Mesendoderm (in vitro differentiated cells): Measurements from ENCODE around the gene HMCN2.

Experiments used
- DNase-seq: peaks from one replicate; pipeline ENCODE4 v3.0.0; 2013
- H2AK5ac ChIP-seq: 2 replicates; pipeline ENCODE4 v1.6.1; 2013; ENCODE audit warnings: low read length, inconsistent platforms
- H2BK120ac ChIP-seq: 2 replicates; pipeline ENCODE4 v1.6.1; 2013; ENCODE audit warnings: low read depth, mild to moderate bottlenecking, low read length, moderate library complexity, mixed read lengths
- H2BK15ac ChIP-seq: replicated peaks from 2 replicates; pipeline ENCODE4 v1.6.1; 2013; ENCODE audit warnings: low read depth, mild to moderate bottlenecking, moderate library complexity
- H2BK5ac ChIP-seq: 2 replicates; pipeline ENCODE4 v1.6.1; 2013; ENCODE audit warnings: low read length, inconsistent platforms
- H3K18ac ChIP-seq: 2 replicates; pipeline ENCODE4 v1.6.1; 2013; ENCODE audit warnings: mild to moderate bottlenecking, low read length, mixed read lengths
- H3K23ac ChIP-seq: one replicate; pipeline ENCODE4 v1.6.1; 2013; ENCODE audit warnings: low read length
- H3K27ac ChIP-seq: 2 replicates; pipeline ENCODE4 v1.5.1; 2013; ENCODE audit warnings: low read depth, mild to moderate bottlenecking, inconsistent platforms, low read length, moderate library complexity
- H3K27me3 ChIP-seq: 2 replicates; pipeline ENCODE4 v1.6.1; 2013; ENCODE audit warnings: low read length, control low read depth, mild to moderate bottlenecking, inconsistent platforms; ENCODE audit not compliant: insufficient read depth, poor library complexity
- H3K36me3 ChIP-seq: 2 replicates; pipeline ENCODE4 v1.6.1; 2013; ENCODE audit warnings: low read length, inconsistent platforms; ENCODE audit not compliant: control insufficient read depth, insufficient read depth
- H3K4ac ChIP-seq: one replicate; pipeline ENCODE4 v1.6.1; 2013; ENCODE audit warnings: low read depth, mild to moderate bottlenecking, low read length, moderate library complexity
- H3K4me1 ChIP-seq: 2 replicates; pipeline ENCODE4 v1.6.1; 2013; ENCODE audit warnings: low read depth, low read length, inconsistent platforms; ENCODE audit not compliant: control insufficient read depth
- H3K4me2 ChIP-seq: 2 replicates; pipeline ENCODE4 v1.6.1; 2013; ENCODE audit warnings: low read length
- H3K4me3 ChIP-seq: 2 replicates; pipeline ENCODE4 v1.5.1; 2013; ENCODE audit warnings: mild to moderate bottlenecking, low read length
- H3K56ac ChIP-seq: one replicate; pipeline ENCODE4 v1.6.1; 2013; ENCODE audit warnings: low read length
- H3K79me1 ChIP-seq: 2 replicates; pipeline ENCODE4 v1.6.1; 2013; ENCODE audit warnings: low read length, inconsistent platforms
- H3K79me2 ChIP-seq: 2 replicates; pipeline ENCODE4 v1.6.1; 2013; ENCODE audit warnings: mild to moderate bottlenecking, low read length; ENCODE audit not compliant: control insufficient read depth, insufficient read depth
- H3K9ac ChIP-seq: 2 replicates; pipeline ENCODE4 v1.6.1; 2013; ENCODE audit warnings: low read length, inconsistent platforms
- H4K5ac ChIP-seq: one replicate; pipeline ENCODE4 v1.6.1; 2013; ENCODE audit warnings: low read length
- H4K8ac ChIP-seq: one replicate; pipeline ENCODE4 v1.6.1; 2013; ENCODE audit warnings: low read depth, mild to moderate bottlenecking, control low read depth, low read length, moderate library complexity
- WGBS: extraction: QIAGEN DNeasy Blood & Tissue Kit; methylation state at CpG from one replicate; pipeline ENCODE4 v1.1.7; 2013; ENCODE audit warnings: low lambda C conversion rate, missing lambda C conversion rate; ENCODE audit not compliant: insufficient coverage; ENCODE audit errors: extremely low coverage; 5-methylcytosine and 5-hydroxymethylcytosine counted together

The HMCN2 gene

GRCh38 chr9:130462685-130463540 lies 197.4 kb downstream of the HMCN2 start:
- Histone ChIP-seq H2BK120ac (no peak overlapping the region), H3K4me3 (no peak overlapping the region), H3K27me3 (no peaks in the 10 kb centered on the region), H2BK15ac (no peak overlapping the region), H3K23ac (no peak overlapping the region), H3K4me1 (no peaks in the 10 kb centered on the region), H3K27ac (no peak overlapping the region), H3K36me3 (no peaks in the 10 kb centered on the region), H4K8ac (no peak overlapping the region), H3K79me2 (no peaks in the 10 kb centered on the region), H3K79me1 (no peaks in the 10 kb centered on the region), H4K5ac (no peak overlapping the region), H2BK5ac (no peak overlapping the region), H3K9ac (no peak overlapping the region), H3K56ac (no peak overlapping the region), H2AK5ac (no peak overlapping the region), H3K4me2 (no peak overlapping the region), H3K18ac (no peak overlapping the region), H3K4ac (no peak overlapping the region)
- DNase-seq, result no peak
- no CpG with 5 or more reads among the region's 27 CpGs for WGBS

GRCh38 chr9:130463763-130464745 lies 198.5 kb downstream of the HMCN2 start:
- no peak overlapping the region for H3K23ac ChIP-seq
- no peak overlapping the region for H2BK120ac ChIP-seq
- H3K9ac ChIP-seq, result no peak overlapping the region
- H3K27me3 ChIP-seq, result no peaks in the 10 kb centered on the region
- H4K8ac ChIP-seq, result no peak overlapping the region
- no peak overlapping the region for H2BK15ac ChIP-seq
- no peaks in the 10 kb centered on the region for H3K4me1 ChIP-seq
- no peak overlapping the region for H2BK5ac ChIP-seq
- no peak overlapping the region for H3K4me2 ChIP-seq
- H3K4ac ChIP-seq, result no peak overlapping the region
- no peak overlapping the region for H3K18ac ChIP-seq
- no peak overlapping the region for H2AK5ac ChIP-seq
- no peaks in the 10 kb centered on the region for H3K79me2 ChIP-seq
- no peak overlapping the region for H3K27ac ChIP-seq
- H3K79me1 ChIP-seq, result no peaks in the 10 kb centered on the region
- H3K4me3 ChIP-seq, result no peak overlapping the region
- no peak for DNase-seq
- WGBS, result no CpG with 5 or more reads among the region's 22 CpGs
- no peak overlapping the region for H4K5ac ChIP-seq
- H3K36me3 ChIP-seq, result no peaks in the 10 kb centered on the region
- no peak overlapping the region for H3K56ac ChIP-seq

- Histone ChIP-seq H3K79me1 (no peaks in the 10 kb centered on the region), H3K4ac (no peak overlapping the region), H3K18ac (no peak overlapping the region), H2BK15ac (no peak overlapping the region), H3K4me2 (no peak overlapping the region), H3K4me1 (no peaks in the 10 kb centered on the region), H3K4me3 (no peak overlapping the region), H4K8ac (no peak overlapping the region), H4K5ac (no peak overlapping the region), H2BK120ac (no peak overlapping the region), H3K23ac (no peak overlapping the region), H3K36me3 (no peaks in the 10 kb centered on the region), H2AK5ac (no peak overlapping the region), H3K27ac (no peak overlapping the region), H3K9ac (no peak overlapping the region), H3K27me3 (no peaks in the 10 kb centered on the region), H2BK5ac (no peak overlapping the region), H3K56ac (no peak overlapping the region), H3K79me2 (no peaks in the 10 kb centered on the region)
- 97% methylated on average over 2 of the region's 16 CpGs for WGBS
- no peak for DNase-seq
Observed at GRCh38 chr9:130465383-130466096, 200.0 kb downstream of the HMCN2 start.

- Histone ChIP-seq H3K4ac (no peak overlapping the region), H3K4me3 (no peak overlapping the region), H2BK15ac (no peak overlapping the region), H2BK120ac (no peak overlapping the region), H3K36me3 (no peaks in the 10 kb centered on the region), H3K56ac (no peak overlapping the region), H3K18ac (no peak overlapping the region), H3K4me1 (no peaks in the 10 kb centered on the region), H2BK5ac (no peak overlapping the region), H3K79me2 (no peaks in the 10 kb centered on the region), H3K4me2 (no peak overlapping the region), H3K9ac (no peak overlapping the region), H3K79me1 (no peaks in the 10 kb centered on the region), H4K5ac (no peak overlapping the region), H4K8ac (no peak overlapping the region), H3K23ac (no peak overlapping the region), H3K27ac (no peak overlapping the region), H3K27me3 (no peaks in the 10 kb centered on the region), H2AK5ac (no peak overlapping the region)
- DNase-seq, result no peak
- no CpG with 5 or more reads among the region's 20 CpGs for WGBS
Observed at GRCh38 chr9:130466537-130467217, 201.1 kb downstream of the HMCN2 start.

- Histone ChIP-seq H2BK120ac (no peak overlapping the region), H2BK15ac (no peak overlapping the region), H3K4me2 (no peak overlapping the region), H3K79me1 (no peaks in the 10 kb centered on the region), H3K4me3 (no peak overlapping the region), H3K18ac (no peak overlapping the region), H3K4ac (no peak overlapping the region), H3K23ac (no peak overlapping the region), H3K56ac (no peak overlapping the region), H2BK5ac (no peak overlapping the region), H3K9ac (no peak overlapping the region), H3K4me1 (no peaks in the 10 kb centered on the region), H3K27ac (no peak overlapping the region), H3K36me3 (no peaks in the 10 kb centered on the region), H3K79me2 (no peaks in the 10 kb centered on the region), H3K27me3 (no peaks in the 10 kb centered on the region), H4K5ac (no peak overlapping the region), H2AK5ac (no peak overlapping the region), H4K8ac (no peak overlapping the region)
- no CpG with 5 or more reads among the region's 13 CpGs for WGBS
- no peak for DNase-seq
Observed at GRCh38 chr9:130467316-130467715, 201.8 kb downstream of the HMCN2 start.
